ENCODE measurements around the gene RELN. TPM values are rescaled to one million over a fixed set of nuclear protein-coding genes. Genes with fewer than 3 reads are reported as not detected.

The RELN gene
- total and polyA plus RNA-seq, 2 of the 13 experiments (the other 11 are each of a cell fraction or from before 2014, with no cell fraction given): 315 to 332 TPM

DNA sequence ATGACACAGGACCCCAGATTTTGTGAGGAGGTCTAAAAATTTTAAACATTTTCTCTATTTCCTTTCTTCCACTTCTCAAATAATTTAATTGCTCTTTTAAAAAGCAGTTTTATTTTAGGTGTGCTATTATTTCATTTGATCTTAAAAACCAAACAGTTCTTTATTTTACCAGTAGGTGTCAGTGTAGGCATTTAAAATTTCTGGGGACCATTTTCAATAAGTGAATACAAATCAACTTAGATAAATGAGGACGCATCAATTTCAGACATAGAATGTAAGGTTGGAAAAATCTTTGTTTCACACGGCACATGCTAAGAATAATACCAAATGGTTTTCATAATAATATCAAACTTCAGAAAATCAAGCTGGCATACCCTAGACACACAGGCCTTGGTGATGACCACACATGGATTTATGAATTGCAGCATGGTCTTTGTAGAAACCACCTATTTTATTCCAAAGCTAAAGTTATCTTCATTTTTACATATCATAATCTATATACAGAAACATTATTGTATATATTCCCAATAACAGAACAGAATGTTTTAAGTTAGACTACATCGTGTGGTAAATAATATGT lies 415.9 kb downstream of the RELN start:
- Histone ChIP-seq H3K4me3 (replicated peaks in 1 of 3; ENCODE audit: insufficient read depth in 1 of 3, low read depth in 2 of 3, low read length in 3 of 3) (no peak overlapping the region), H3K79me2 (ENCODE audit: insufficient read depth, low read length) (no peaks in the 10 kb centered on the region), H3K36me3 (replicated peaks in 1 of 2; ENCODE audit: control insufficient read depth in 1 of 2, insufficient read depth in 2 of 2, low read length in 2 of 2) (peaks cover 0 to 11% of the 10 kb centered on the region in 2 experiments; a peak in 2 of 5 replicates), H3K4me1 (ENCODE audit: insufficient read depth, low read length) (peaks cover 6% of the 10 kb centered on the region; the same call in 1 of the 2 replicates), H3K9ac (ENCODE audit: insufficient read depth, low read depth, low read length) (no peak overlapping the region), H3K4me2 (ENCODE audit: low read depth, low read length) (no peak overlapping the region), H3K27ac (ENCODE audit: extremely low read length, insufficient read depth, low read length) (no peak overlapping the region), H4K20me1 (ENCODE audit: insufficient read depth, low read length) (no peaks in the 10 kb centered on the region), H3K27me3 (ENCODE audit: control insufficient read depth in 1 of 2, insufficient read depth in 2 of 2, low read length in 2 of 2) (no peaks in the 10 kb centered on the region; a peak in 1 of 5 replicates), H2AFZ (ENCODE audit: low read length) (no peak overlapping the region), H3K9me3 (ENCODE audit: low read length) (no peaks in the 10 kb centered on the region)
- DNase-seq (ENCODE audit: low spot score) (peak; percentile 7), FAIRE-seq (peak; percentile 30), ATAC-seq (no peak)
- peak; percentile 26; the same call in 1 of the 2 replicates for TF ChIP-seq SMC3 (IDR thresholded peaks at IDR 0.05; ENCODE audit: low read length)
- TF ChIP-seq STAG1 (CRISPR knock-in tag; IDR thresholded peaks at IDR 0.05): peak; percentile 59
- TF ChIP-seq, protein P1, sequence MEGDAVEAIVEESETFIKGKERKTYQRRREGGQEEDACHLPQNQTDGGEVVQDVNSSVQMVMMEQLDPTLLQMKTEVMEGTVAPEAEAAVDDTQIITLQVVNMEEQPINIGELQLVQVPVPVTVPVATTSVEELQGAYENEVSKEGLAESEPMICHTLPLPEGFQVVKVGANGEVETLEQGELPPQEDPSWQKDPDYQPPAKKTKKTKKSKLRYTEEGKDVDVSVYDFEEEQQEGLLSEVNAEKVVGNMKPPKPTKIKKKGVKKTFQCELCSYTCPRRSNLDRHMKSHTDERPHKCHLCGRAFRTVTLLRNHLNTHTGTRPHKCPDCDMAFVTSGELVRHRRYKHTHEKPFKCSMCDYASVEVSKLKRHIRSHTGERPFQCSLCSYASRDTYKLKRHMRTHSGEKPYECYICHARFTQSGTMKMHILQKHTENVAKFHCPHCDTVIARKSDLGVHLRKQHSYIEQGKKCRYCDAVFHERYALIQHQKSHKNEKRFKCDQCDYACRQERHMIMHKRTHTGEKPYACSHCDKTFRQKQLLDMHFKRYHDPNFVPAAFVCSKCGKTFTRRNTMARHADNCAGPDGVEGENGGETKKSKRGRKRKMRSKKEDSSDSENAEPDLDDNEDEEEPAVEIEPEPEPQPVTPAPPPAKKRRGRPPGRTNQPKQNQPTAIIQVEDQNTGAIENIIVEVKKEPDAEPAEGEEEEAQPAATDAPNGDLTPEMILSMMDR (CRISPR knock-in tag; IDR thresholded peaks at IDR 0.05): peak; percentile 37
- no peak for TF ChIP-seq ARHGAP35 (CRISPR knock-in tag; IDR thresholded peaks at IDR 0.05; ENCODE audit: borderline replicate concordance)
- no peak for TF ChIP-seq ZNF768 (CRISPR knock-in tag; IDR thresholded peaks at IDR 0.05)
- CTCF ChIA-PET (ENCODE audit: low intra/inter-chr PET ratio, low total read pairs): interaction anchor here (2.0 to 2.4 kb wide), 2 partner anchors 583 to 587 kb away, joined by 8 to 14 read pairs; no protein-coding TSS in a partner anchor
- in situ Hi-C loops (cut with HindIII; ENCODE audit: extremely low pct_ligation_motif_present, low pct_unique_long_range_greater_than_20kb): loop anchor here (5.0 kb wide), 1 partner anchor 589 kb away; no protein-coding TSS in a partner anchor
- intact Hi-C loops (cut with micrococcal nuclease; ENCODE audit: unreplicated experiment): loop anchor here (1.0 to 2.0 kb wide), 2 partner anchors 583 to 587 kb away; no protein-coding TSS in a partner anchor
- 63% methylated on average over 3 of the region's 3 CpGs for WGBS (ENCODE audit: low lambda C conversion rate)
- POLR2A ChIA-PET: no interaction called here
- BruUV-seq (replicated peaks): TSS peak; percentile 7

DNA sequence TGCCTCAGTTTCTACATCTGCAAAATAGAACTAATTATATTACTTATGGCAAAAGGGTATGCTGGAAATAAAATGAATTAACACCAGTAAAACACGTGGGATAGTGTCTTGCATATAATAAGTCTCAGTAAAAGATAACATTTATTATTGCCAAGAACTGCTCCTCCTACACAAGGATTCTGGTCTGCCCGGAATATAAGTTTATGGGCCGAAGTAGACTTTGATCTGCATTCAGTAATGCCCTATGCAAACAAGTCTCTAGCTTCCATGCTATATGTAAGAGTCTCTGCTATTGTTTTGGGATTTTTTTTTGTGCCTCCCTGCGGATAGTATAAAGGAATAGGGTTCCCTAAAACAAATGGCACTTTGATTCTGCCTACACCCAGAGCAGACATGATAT lies 417.9 kb downstream of the RELN start:
- no peak for FAIRE-seq
- POLR2A ChIA-PET: no interaction called here
- 36% methylated on average over 4 of the region's 4 CpGs for WGBS (ENCODE audit: low lambda C conversion rate)

More for the DNA sequence above, 417.9 kb downstream of the RELN start:
- no peaks in the 10 kb centered on the region for H4K20me1 ChIP-seq (ENCODE audit: insufficient read depth, low read length)
- BruUV-seq (replicated peaks): no TSS peak
- H3K9ac ChIP-seq (ENCODE audit: insufficient read depth, low read depth, low read length): no peak overlapping the region
- H3K79me2 ChIP-seq (ENCODE audit: insufficient read depth, low read length): no peaks in the 10 kb centered on the region
- CTCF ChIA-PET (ENCODE audit: low intra/inter-chr PET ratio, low total read pairs): no interaction called here
- intact Hi-C loops (cut with micrococcal nuclease; ENCODE audit: unreplicated experiment) (no loop called here), in situ Hi-C loops (cut with HindIII; ENCODE audit: extremely low pct_ligation_motif_present, low pct_unique_long_range_greater_than_20kb) (loop anchor here (5.0 kb wide), 1 partner anchor 591 kb away; no protein-coding TSS in a partner anchor)
- no peak for TF ChIP-seq ZNF598 (CRISPR knock-in tag; IDR thresholded peaks at IDR 0.05; ENCODE audit: borderline replicate concordance)
- peak; percentile 13 for TF ChIP-seq AGO2 (optimal IDR thresholded peaks at IDR 0.05; ENCODE audit: low read depth, low read length)
- no peaks in the 10 kb centered on the region for H3K9me3 ChIP-seq (ENCODE audit: low read length)
- H3K4me3 ChIP-seq (replicated peaks in 1 of 3; ENCODE audit: insufficient read depth in 1 of 3, low read depth in 2 of 3, low read length in 3 of 3): no peak overlapping the region
- H3K4me2 ChIP-seq (ENCODE audit: low read depth, low read length): no peak overlapping the region
- H3K4me1 ChIP-seq (ENCODE audit: insufficient read depth, low read length): peaks cover 6% of the 10 kb centered on the region; the same call in 1 of the 2 replicates
- no peaks in the 10 kb centered on the region for H3K27me3 ChIP-seq (ENCODE audit: control insufficient read depth in 1 of 2, insufficient read depth in 2 of 2, low read length in 2 of 2)
- H3K36me3 ChIP-seq (replicated peaks in 1 of 2; ENCODE audit: control insufficient read depth in 1 of 2, insufficient read depth in 2 of 2, low read length in 2 of 2): peaks cover 0 to 9% of the 10 kb centered on the region in 2 experiments; a peak in 2 of 5 replicates
- no peak for DNase-seq (ENCODE audit: low spot score)
- no peak for ATAC-seq
- H3K27ac ChIP-seq (ENCODE audit: extremely low read length, insufficient read depth, low read length): no peak overlapping the region
- no peak overlapping the region for H2AFZ ChIP-seq (ENCODE audit: low read length)
